GM20431 (cell line): ENCODE measurements around the gene NAB1.

ENCODE experiments used
- in situ Hi-C: fragments of 300-500 bp; cut with MseI, MboI; formaldehyde crosslinking; loops from one replicate; pipeline ENCODE4 v1.15.0; 2020; ENCODE audit warnings: low sequenced_read_pairs; ENCODE audit not compliant: unreplicated experiment

The NAB1 gene

DNA sequence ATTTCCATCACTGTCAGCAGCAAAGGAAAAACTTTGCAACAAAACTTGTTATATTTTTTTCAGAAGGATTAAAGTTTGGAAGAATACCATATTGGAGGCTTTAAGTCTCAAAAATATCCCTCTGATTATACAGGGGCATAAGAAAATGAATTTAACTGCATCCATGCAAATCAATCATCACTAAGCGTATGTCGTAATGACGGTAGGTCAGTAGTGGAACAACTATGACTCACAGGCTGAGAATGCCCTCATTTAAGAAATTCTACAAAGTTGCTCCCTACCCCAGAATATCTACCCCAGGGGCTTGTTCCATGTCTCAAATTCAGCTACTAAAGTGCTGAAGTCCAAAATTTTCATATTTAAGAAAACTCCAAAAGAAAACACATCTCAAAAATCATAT, 12.5 kb upstream of the NAB1 start:
- in situ Hi-C loops, result no loop called here

DNA sequence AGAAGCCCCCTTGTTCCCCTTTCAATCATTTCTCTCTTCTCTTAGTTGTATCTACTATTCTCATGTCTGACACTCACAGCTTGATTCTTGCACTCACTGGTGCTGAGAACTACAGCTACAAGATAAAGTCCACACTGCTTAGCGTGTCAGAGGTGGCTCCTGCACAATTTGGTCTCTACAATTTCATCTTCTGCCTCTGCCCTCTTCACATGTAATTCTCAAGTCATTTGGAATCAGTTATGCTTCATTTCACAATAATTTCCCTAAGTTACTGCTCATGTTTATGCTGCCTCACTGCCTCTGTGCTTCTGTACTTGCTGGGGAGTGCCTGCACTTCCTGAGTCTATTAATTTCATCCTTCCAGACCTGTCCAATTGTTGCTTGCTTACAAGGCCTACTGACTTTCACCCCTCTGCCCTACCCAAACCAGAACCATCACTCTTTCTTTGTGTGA, 11.6 kb upstream of the NAB1 start:
- in situ Hi-C loops, result no loop called here

DNA sequence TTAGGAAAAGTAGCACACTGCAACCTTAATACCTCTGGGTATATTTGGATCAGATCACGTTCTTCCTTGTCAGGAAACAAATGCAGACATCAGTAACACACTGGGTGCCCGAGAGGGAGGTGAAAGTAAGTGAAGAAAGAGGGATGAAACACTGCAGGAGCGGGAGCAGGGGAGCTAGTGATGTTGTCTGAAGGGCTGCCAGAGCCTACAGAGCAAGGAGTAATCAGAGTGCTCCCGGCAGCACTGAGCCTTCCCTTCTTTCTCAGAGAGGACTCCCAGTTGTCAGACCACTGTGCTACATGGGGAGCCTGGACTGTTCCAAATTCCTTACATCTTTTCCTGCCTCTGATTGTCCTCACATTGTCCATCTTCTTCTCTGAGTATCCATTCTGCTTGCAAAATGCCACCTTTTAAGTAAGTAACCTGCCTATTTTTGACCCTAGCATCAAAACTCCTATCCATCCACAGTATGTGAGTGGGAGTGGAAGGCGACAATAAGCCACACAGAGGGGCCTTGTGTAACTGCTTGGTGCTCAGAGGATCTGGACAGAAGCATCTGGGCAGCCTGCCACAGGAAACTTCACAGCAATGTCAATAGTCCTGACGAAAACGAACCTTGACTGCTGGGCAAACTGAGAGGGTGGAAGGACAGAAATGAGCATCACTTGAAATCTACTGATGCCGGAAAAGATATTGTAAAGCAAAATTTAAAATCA, 10.8 kb upstream of the NAB1 start:
- in situ Hi-C loops, result no loop called here

DNA sequence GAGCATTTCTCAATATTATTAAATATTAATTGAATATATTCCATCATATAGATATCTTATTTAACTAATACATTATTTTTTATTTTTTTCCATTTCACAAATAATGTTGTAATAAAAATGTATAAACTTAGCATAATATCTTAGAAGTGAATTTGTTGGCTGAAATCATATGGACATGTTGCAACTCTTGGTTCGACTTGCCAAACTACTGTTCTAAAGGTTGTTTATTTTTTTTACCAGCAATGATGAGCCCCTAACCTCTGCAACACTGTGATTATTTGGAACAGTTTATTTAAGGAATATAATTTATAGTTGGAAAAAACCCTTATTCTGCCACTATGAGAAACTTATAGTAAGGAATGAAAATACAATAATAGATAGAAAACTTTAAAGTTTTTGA, 8.8 kb upstream of the NAB1 start:
- in situ Hi-C loops, result no loop called here

DNA sequence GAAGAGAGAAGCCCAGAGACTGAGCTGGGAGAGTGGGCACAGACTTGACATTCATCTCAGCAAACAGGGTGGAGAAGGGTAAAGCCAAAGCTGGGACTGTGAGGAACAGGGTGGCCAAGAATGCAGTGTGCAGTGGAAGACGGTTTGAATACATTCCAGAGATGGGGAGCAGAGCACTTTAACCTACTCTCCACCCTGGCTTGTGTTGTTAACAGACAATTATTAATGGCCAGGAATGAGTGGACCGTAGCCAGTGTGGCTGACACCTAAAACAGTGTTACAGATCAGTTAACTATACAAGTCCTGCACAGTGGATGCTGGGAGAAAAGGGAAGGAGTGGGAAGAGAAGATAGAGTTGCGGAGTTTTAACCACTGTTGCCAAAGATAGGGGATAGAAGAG, 7.4 kb upstream of the NAB1 start:
- in situ Hi-C loops, result no loop called here

DNA sequence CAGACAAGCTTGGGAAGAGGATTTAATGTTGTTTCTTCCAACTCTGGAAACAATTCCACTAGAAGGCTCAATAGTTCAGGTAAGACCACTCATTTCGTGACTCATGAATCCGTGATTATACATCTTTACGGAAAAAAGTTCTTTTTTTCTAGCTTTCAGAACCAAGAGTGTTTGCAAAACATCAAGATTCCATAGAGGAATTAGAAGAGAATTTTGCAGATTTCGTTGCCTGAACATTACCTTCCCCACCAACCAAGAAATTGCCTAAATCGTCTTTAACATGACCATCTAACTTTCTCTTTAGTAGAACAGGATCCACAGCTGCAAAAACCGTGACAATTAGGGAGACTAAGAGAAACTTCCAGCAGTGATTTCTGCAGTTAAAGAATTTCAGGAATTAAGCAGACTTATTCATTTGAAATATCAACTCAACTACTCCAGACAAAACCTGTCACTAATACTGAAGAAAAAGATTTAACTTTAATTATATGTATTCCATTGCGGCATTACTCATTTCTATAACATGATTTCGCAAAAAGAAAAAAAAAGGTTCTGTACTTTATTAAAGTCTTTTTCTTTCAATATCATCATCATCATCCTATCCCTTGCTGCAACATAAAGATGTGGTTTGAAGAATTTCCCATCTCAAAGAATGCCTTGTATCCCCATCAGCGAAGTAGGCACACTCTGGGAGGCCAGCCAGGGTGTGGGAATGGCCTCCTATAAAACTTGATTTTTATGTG, 1.9 kb upstream of the NAB1 start:
- in situ Hi-C loops, result no loop called here

DNA sequence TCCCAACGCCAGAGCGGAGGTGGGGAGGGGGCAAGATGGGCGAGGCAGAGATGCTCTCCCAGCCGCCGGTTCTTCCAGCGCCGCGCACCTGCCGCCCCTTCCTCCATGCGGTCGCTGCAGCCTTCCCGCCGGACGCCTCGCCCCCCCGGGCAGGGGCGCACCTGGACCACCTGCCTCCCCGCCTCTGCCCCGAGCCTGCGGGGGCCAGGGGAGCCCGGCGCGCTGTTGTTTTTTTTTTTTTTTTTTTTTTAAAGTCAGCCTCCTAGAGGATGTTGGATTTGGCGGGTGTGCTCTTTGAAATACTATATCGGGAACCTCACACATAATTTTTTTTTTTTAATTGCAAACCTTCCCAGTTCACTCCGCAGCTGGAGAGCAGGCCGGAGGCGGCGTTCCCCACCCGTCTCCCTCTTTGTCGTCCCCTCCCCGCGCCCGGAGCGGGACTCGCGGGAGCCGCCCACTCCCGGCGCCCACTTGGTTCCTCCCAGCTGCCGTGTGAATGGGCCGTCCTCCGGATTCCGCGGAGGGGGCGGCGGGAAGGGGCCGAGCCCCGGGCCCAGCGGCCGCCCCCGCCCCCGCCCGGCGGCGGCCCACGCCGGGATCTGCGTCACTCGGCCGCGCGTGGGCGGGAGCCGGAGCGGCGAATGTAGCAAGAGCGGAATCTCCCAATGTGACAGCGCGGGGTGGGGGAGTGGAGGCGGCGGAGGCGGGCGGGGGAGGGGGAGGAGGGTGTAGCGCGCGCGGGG, 421 bp upstream of the NAB1 start:
- in situ Hi-C loops, result no loop called here

DNA sequence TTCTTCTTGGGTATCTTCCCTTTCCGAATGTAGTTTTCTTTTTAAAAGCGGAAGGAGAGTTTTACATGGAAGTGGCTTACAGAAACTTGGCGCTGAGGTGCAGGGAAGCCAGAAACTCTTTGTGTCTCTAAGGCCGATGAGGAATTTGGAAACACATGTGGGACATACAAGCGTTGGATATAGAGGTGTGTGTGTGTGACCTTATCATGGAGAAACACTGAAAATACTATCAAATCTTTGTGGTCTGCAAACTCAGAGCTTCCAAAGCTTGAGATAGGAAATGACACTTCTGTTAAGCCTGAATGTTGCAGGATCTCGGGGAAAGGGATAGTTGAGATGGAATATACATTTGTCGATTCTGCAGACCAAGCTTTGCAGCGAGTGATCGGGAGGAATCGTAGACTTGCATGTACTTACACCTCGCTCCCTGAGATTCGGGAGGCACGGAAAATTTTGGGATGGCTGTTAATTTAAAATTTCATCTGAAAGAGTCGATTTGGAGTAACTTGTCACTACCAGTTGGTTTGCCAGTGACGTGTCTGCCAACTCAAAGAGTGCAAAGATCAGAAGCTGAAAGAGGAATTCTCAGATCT, 1.0 kb downstream of the NAB1 start:
- in situ Hi-C loops, result no loop called here

DNA sequence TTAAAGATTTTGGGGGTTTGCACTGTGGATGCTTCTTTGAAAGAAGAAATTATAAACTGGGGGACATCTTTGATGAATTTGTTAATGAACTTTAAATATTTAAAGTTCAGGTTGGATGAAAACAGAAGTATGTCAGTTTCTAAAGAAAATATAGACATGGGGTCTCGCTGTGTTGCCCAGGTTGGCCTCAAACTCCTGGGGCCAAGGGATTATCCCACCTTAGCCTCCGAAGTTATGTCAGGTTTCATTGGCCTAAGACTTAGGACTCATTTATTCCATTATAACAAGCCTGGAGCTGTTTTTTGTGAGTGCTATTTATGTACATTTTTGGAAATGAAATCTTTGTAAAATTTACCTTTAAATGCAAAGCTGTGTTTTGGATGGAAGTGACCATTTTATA, 2.5 kb downstream of the NAB1 start:
- in situ Hi-C loops, result no loop called here

DNA sequence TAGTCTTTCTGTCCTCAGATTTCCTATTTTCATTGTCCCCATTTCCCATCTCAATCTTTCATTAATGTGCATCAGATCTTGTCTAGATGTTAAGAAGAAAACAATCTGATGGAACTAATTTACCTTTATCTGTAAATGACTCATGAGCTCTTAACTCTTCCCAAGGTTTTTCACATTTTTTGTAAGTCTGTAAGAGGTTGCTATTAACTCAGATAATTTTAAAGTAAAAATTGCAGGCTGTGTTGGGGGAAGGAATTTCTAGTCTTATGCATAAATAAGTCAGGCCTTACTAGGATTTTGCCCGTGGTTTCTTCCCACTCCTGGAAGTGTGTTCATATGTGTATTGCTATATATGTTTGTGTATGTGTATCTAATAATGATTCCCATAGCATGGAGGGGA, 4.3 kb downstream of the NAB1 start:
- in situ Hi-C loops, result no loop called here

DNA sequence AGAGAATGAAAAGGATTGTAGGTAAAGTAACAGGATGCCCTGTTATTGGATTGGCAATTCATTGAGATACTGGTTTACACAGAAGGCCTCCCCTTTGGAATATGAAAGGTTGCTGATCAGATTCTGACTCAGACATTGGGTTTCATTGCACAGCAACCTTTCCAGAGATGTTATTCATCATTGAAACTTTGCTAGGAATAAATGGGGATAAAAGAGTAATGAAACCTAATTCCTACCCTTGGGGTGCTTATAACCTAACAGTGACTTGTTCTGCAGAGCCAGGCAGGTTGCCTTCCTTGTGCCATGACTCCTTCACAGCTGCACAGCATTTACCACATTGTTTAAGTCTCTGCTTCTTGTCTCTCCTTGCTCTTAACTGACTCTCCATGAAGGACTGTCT, 5.0 kb downstream of the NAB1 start:
- in situ Hi-C loops, result no loop called here

DNA sequence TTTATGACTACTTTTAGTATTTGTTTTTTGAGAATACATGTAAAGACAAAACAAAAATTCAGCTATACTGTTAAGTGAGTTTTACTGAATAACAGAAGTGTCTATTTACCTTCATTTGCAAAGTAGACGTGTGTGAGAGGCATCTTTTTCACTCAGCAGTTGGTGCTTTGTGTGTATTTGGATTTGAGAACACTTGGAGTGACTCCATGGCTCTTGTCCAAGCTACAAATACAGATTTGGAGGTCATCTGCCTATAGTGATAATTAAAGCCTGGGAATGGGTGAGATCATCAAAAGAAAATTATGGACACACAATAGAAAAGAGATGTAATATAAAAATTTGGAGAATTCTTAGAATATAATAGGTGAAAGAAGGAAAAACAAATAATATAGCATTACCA, 6.2 kb downstream of the NAB1 start:
- in situ Hi-C loops, result no loop called here

DNA sequence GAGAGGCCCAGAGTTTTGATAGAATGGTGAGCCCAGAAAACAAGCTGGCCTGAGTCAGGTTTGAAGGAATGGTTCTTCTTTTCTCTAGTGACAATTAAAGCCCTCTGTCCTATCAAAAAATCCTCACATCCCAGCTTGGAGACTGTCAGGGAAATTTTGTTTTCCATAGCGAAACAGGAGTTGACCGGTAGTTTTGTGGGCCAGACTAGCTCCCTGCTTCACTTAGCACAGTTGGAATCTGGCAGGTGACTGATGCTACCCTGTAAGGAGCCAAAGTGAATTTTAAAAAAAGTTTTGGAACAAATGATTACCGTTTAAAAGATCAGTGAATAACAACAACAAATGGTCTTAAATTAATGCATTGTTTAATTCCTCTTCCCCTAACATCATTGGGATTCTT, 6.7 kb downstream of the NAB1 start:
- in situ Hi-C loops, result no loop called here

DNA sequence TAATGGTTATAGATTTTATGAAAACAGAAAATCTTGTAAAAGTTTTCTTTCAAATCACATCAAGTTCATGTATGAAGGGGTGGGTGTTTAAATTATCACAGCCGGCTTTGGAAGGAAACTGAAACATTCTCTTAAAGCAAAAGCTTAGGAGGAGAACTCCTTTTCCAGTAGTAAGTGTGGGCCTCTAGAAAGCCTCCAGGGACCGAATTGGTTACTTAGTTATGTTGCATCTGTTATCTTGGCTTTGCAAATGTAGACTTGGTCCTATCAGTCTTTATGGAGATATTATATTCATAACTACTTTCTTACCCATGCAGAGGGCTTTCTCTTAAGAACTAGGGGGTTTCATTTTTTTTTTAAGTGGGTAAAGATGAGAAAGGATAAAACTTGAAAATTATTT, 7.4 kb downstream of the NAB1 start:
- in situ Hi-C loops, result no loop called here

DNA sequence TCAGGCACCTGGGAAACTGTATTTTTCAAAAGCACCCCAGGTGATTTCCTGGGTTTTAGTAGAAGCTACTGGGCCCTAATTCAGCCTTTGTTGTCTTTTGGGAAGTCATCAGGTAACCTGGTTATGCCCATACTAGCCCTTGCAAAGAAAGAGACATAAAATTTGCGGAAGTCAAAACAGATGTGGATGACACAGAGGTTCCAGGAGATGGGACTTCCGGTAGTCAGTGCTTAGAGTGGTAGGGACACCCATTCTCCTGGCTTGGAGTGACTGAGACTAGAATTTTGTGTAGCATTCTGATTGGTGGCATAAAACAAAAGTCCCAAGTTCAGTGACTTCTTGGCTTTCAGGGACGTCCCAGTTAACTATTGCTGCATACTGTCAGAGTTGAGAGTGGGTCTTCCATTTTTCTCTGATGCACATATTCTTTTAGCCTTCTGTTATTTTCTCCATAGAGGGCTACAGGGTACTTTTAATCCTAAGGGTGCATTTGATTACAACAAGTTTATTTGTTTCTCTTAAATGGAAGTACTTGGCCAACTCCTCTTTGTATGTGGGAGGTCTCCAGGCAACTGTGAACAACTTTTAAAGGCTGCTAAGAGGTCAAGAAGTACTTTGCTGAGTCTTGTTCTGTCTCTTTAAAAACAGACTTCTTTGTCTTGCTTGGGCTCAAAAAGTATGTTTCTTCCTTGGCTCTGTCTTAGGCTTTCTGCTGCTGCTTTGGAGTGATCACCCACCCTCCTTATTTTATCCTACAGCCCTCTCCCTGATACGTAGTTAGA, 8.8 kb downstream of the NAB1 start:
- in situ Hi-C loops, result no loop called here

DNA sequence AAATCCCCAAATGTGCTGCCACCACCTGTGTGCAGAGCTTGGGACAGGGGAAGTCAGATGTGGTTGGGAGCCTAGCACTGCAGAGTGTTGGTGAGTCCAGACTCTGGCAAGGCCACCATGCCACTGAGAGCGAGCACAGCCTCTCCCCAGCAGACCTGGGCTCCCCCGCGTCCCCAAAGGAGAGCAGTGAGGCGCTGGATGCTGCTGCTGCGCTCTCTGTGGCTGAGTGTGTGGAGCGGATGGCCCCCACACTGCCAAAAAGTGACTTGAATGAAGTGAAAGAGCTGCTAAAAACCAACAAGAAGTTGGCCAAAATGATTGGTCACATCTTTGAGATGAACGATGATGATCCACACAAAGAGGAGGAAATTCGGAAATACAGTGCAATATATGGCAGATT, 10.7 kb downstream of the NAB1 start:
- in situ Hi-C loops, result no loop called here

DNA sequence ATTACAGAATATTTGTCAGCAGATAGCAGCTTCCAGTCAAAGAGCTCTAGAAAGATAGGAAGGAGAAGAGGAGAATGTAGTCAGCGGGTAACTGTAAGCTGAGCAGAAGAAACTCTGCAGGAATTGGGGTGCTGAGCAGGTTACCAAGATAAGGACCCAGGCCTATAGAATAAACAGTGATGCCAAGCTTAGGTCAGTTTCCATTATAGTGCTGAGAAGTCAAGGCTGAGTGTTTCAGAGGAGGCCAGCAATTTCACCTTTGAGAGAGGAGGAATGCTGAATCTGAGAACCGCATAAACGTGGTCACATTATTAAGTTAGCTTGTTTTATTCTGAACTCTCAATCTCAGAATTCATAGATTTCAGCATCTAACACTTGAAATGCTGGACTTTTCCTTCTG, 13.9 kb downstream of the NAB1 start:
- in situ Hi-C loops, result no loop called here

DNA sequence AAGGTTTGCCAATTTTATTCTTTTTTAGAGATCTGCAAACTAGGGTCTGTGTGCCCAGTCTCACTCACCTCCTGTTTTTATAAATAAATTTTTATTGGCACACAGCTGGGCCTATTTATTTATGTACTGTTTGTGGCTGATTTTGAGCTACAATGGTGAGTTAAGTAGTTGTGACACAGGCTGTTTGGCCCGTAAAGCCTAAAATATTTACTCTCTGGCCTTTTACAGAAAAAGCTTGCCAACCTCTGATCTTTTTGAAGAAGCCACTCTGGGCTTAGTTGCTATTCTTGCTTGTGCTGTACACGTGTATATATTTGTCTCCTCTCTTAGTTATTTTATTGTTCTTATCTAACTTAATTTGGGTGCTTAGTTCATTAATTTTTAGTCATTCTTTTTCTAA, 14.5 kb downstream of the NAB1 start:
- in situ Hi-C loops, result no loop called here

DNA sequence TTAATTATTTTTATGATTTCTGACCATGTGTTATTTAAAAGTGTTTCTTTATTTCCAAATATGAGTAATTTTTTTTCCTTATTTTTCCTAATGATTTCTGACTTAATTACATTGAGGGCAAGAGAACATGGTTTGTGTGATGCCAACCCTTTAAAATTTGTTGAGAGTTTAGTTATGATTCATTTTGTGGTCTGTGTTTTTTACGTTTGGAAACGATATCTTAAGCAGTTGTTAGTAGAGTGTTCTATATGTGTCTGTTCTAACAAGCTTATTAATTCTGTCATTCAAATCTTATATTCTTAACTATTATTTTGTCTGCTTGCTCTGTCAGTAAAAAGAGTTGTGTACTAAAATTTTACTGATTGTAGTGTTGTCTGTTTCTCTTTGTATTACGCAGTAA, 15.0 kb downstream of the NAB1 start:
- in situ Hi-C loops, result no loop called here

DNA sequence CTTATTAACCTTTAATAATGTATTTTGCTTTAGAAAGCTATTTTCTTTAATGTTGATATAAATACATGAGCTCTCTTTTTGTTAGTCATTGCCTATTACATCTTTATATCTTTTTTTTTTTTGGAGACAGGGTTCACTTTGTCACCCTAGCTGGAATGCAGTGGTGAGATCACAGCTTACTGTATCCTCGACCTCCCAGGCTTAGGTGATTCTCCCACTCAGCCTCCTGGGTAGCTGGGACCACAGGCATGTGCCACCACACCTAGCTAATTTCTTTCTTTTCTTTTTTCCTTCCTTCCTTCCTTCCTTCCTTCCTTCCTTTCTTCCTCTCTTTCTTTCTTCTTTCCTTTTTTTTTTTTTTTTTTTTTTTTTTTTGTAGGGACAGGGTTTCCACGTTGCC, 15.4 kb downstream of the NAB1 start:
- in situ Hi-C loops, result no loop called here
